Activated naive CD8-positive, alpha-beta T cell (primary cell): ENCODE data around the gene GOLGA6B.
A peak's percentile ranks its signal among the peaks of the same experiment; 100 is the strongest.
"Not testable (repeated sequence)": the region's sequence is repeated elsewhere in the genome, so short reads cannot be mapped to it uniquely, and the experiment has no call there.

ENCODE experiments used
- H3K27ac Mint-ChIP-seq: one replicate; pipeline ENCODE4 v1.8.0; 2021; ENCODE audit warnings: mixed read lengths
- H3K27me3 Mint-ChIP-seq: one replicate; pipeline ENCODE4 v1.8.0; 2021; ENCODE audit warnings: mixed read lengths
- H3K36me3 Mint-ChIP-seq: one replicate; pipeline ENCODE4 v1.8.0; 2021; ENCODE audit warnings: mixed read lengths
- H3K4me1 Mint-ChIP-seq: one replicate; pipeline ENCODE4 v1.8.0; 2021; ENCODE audit warnings: low read depth, mixed read lengths
- H3K4me3 Mint-ChIP-seq: one replicate; pipeline ENCODE4 v1.8.0; 2021; ENCODE audit warnings: mild to moderate bottlenecking, mixed read lengths
- H3K9me3 Mint-ChIP-seq: one replicate; pipeline ENCODE4 v1.8.0; 2021; ENCODE audit warnings: low read depth, mixed read lengths

GOLGA6B gene

GRCh38 chr15:72639759-72640483, 14.6 kb upstream of the GOLGA6B start:
- H3K9me3 Mint-ChIP-seq, H3K36me3 Mint-ChIP-seq, H3K4me1 Mint-ChIP-seq, H3K27me3 Mint-ChIP-seq, H3K27ac Mint-ChIP-seq, H3K4me3 Mint-ChIP-seq: not testable (repeated sequence)

DNA sequence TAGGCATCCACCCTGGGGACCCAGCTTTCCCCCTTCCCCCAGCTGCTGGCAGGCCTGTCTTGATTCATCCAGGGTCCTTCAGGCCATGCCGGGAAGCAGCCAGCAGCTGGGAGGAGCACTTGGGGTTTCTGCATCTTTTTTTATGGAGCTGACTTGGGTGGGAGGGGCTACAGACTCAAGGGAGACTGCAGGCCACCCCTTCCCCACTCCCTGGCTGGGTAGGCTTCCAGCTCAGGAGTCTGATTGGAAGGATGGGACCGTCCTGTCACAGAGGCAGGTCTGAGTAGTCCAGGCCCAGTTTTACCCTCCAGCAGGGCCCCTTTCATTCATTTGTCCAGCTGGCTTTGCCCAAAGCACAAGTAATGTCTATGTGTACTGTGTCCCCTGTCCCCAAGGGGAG, 12.2 kb upstream of the GOLGA6B start:
- H3K36me3 Mint-ChIP-seq, H3K9me3 Mint-ChIP-seq, H3K27ac Mint-ChIP-seq, H3K4me3 Mint-ChIP-seq, H3K27me3 Mint-ChIP-seq, H3K4me1 Mint-ChIP-seq: not testable (repeated sequence)

DNA sequence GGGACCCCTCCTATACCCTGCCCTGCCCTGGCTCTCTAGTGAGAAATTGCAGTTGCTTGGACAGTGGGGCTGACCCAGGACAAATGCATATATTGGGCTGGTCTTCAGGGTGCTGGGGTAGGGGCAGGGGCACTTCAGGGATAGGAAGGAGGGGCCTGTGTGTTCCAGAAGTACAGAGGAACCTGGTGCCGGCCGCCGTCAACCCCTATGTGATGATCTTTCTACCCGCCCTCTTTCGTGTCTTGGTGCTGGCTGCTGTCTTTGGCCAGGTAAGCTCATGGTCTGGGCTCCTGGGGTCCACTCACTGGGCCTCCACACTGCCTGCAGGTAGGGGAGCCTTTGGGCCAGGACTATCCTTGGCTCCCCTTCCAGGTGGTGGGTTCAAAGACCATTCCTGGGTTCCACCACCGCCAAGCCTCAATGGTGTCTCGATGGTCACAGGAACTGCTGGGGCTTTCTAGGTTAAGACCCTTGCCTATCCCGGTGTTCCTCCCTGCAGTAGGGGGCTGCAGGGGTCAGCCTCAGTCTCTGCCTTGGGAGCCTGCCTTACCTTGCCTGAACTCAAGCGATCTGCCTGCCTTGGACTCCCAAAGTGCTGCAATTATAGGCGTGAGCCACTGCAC, 5.8 kb upstream of the GOLGA6B start:
- not testable (repeated sequence) for H3K9me3 Mint-ChIP-seq, H3K27ac Mint-ChIP-seq

GRCh38 chr15:72656014-72656413, 1.5 kb downstream of the GOLGA6B start:
- H3K27ac Mint-ChIP-seq, H3K36me3 Mint-ChIP-seq, H3K9me3 Mint-ChIP-seq, H3K4me1 Mint-ChIP-seq, H3K27me3 Mint-ChIP-seq, H3K4me3 Mint-ChIP-seq: not testable (repeated sequence)

More for the DNA sequence above, 5.8 kb upstream of the GOLGA6B start:
- H3K27me3 Mint-ChIP-seq, H3K4me3 Mint-ChIP-seq, H3K36me3 Mint-ChIP-seq, H3K4me1 Mint-ChIP-seq: not testable (repeated sequence)

DNA sequence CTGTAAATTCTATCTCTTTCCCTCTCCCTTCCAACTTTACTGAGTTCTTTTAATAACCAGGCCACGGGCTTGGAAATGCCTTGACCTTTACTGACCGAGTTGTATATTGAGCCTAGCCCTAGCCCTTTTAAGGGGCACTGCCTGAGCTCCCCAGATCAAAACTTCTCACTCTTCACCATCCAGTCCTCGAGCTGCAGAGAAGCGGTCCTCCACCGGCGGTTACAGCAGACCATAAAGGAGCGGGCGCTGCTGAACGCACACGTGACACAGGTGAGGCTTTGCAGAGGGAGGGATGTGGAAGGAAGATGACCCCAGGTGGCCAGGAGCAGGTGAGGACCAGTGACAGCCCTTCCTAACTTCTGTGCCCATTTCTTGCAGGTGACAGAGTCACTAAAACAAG, 6.6 kb downstream of the GOLGA6B start:
- H3K4me1 Mint-ChIP-seq, H3K36me3 Mint-ChIP-seq, H3K4me3 Mint-ChIP-seq, H3K27ac Mint-ChIP-seq, H3K9me3 Mint-ChIP-seq, H3K27me3 Mint-ChIP-seq: not testable (repeated sequence)

DNA sequence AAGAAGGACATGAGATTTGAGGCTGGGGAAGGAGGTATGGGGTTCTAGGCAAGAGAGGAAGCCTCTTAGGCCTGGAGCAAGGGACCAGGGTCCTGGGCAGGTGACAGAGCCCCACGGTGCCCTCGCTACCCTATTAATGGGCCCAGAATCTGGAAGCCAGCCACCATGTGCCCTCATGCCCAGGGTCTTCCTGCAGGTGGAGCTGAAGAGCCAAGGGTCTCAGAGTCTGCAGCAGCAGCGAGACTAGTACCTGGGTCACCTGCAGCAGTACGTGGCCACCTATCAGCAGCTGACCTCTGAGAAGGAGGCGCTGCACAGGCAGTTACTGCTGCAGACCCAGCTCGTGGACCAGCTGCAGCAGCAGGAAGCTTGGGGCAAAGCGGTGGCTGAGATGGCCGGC, 9.4 kb downstream of the GOLGA6B start:
- not testable (repeated sequence) for H3K27ac Mint-ChIP-seq, H3K36me3 Mint-ChIP-seq, H3K9me3 Mint-ChIP-seq, H3K27me3 Mint-ChIP-seq, H3K4me3 Mint-ChIP-seq, H3K4me1 Mint-ChIP-seq

DNA sequence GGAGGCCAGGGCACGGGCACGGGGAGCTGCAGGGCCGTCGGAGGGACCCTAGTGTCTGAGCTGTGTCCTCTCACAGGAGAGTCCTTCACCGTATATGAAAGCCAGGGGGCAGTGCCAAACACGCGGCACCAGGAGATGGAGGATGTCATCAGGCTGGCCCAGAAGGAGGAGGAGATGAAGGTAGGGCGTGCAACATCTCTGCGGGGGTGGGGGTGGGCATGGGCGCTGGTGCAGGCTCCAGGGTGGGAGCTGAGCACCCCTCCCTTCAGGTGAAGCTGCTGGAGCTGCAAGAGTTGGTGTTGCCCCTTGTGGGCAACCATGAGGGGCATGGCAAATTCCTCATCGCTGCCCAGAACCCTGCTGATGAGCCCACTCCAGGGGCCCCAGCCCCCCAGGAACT, 11.2 kb downstream of the GOLGA6B start:
- not testable (repeated sequence) for H3K9me3 Mint-ChIP-seq, H3K27me3 Mint-ChIP-seq, H3K36me3 Mint-ChIP-seq, H3K4me1 Mint-ChIP-seq, H3K4me3 Mint-ChIP-seq, H3K27ac Mint-ChIP-seq

DNA sequence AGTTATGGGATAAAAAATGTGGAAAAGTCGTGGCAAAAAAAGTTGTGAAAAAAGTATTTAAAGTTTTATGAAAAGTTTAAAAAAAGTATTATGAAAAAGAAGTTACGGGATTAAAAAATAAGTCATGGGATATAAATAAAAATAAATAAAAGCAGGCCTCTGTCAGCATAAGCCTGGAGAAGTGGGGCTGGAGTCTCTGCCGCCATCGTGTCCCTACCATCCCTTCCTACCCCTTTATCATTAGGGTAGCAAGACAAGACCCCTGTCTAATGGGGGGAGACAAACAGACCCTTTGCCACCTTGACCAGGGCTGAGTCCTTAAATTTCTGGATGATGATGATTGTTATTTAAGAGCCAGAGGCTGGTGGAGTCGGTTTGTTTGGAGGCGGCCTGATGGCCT, 15.3 kb downstream of the GOLGA6B start:
- not testable (repeated sequence) for H3K27me3 Mint-ChIP-seq, H3K4me3 Mint-ChIP-seq, H3K36me3 Mint-ChIP-seq

GRCh38 chr15:72670656-72671352, 16.3 kb downstream of the GOLGA6B start:
- H3K27ac Mint-ChIP-seq, H3K9me3 Mint-ChIP-seq, H3K36me3 Mint-ChIP-seq, H3K4me1 Mint-ChIP-seq, H3K27me3 Mint-ChIP-seq: not testable (repeated sequence)
- H3K4me3 Mint-ChIP-seq = peak overlapping the region; percentile 80

More for the DNA sequence above, 15.3 kb downstream of the GOLGA6B start:
- H3K4me1 Mint-ChIP-seq, H3K9me3 Mint-ChIP-seq, H3K27ac Mint-ChIP-seq: not testable (repeated sequence)

DNA sequence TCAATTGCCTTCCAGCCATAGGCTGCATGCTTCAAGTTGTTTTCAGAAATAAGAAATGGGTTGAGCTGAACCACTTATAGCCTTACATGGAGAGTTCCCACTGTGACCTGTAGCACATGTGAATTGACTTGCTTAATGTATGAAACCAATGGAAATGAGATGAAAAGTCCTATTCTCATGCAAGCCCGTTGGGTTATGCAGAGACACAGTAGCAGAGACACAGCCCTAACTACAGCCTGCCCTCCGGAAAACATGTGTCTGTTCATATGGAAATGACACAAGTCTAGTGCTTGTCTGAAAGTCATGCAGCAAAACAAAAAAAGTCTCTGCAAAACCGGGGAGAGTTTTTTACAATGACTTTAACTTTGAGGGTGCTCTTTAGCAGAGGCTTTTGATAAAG, 17.0 kb downstream of the GOLGA6B start:
- Mint-ChIP-seq H3K36me3 (no peaks in the 10 kb centered on the region), H3K27ac (no peak overlapping the region), H3K4me1 (peaks cover 3% of the 10 kb centered on the region), H3K9me3 (no peaks in the 10 kb centered on the region), H3K4me3 (no peak overlapping the region), H3K27me3 (peaks cover 5% of the 10 kb centered on the region)

DNA sequence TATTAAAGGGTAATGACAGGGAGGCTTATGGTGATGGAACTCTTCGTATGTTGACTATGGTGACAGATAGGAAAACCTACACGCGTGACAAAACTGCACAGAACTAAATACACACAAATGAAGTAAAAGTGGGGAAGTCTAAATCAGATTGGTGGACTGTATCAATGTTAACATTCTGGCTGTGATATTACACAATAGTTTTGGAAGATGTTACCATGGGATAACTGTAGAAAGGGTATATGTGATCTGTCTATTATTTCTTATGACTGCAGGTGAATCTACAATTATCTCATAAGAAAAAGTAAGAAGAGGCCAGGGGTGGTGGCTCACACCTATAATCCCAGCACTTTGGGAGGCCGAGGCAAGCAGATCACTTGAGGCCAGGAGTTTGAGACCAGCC, 22.3 kb downstream of the GOLGA6B start:
- Mint-ChIP-seq H3K4me3 (no peak overlapping the region), H3K36me3 (no peaks in the 10 kb centered on the region)

GRCh38 chr15:72680931-72681330, 26.4 kb downstream of the GOLGA6B start:
- no peak overlapping the region for H3K27ac Mint-ChIP-seq
- no peaks in the 10 kb centered on the region for H3K9me3 Mint-ChIP-seq
- H3K4me1 Mint-ChIP-seq = peaks cover 8% of the 10 kb centered on the region
- no peaks in the 10 kb centered on the region for H3K36me3 Mint-ChIP-seq
- peaks cover 9% of the 10 kb centered on the region for H3K27me3 Mint-ChIP-seq
- no peak overlapping the region for H3K4me3 Mint-ChIP-seq

More for the DNA sequence above, 22.3 kb downstream of the GOLGA6B start:
- no peak overlapping the region for H3K27ac Mint-ChIP-seq
- H3K4me1 Mint-ChIP-seq = no peaks in the 10 kb centered on the region
- H3K27me3 Mint-ChIP-seq = peaks cover 9% of the 10 kb centered on the region
- H3K9me3 Mint-ChIP-seq = no peaks in the 10 kb centered on the region

DNA sequence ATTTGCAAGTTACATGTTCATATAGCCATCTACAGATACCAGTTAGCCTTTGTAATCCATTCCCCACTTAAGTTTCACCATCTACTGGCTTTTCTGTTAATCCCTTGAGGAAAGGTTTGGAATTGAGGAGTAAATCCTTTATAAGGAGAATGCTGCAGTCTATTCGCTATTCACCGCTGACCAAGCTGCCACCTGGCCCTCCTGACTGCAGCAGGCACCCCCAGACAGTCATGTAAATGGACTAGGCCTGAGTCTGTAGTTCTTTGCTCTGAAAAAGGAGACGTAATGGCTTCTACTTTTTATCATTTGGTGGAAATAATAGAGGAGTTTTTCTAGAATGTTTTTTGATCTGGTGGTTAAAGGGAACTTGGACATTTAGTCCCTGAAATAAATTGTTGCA, 28.3 kb downstream of the GOLGA6B start:
- no peaks in the 10 kb centered on the region for H3K36me3 Mint-ChIP-seq
- no peak overlapping the region for H3K27ac Mint-ChIP-seq
- no peaks in the 10 kb centered on the region for H3K9me3 Mint-ChIP-seq
- H3K27me3 Mint-ChIP-seq = peaks cover 5% of the 10 kb centered on the region
- H3K4me3 Mint-ChIP-seq = no peak overlapping the region
- H3K4me1 Mint-ChIP-seq = peaks cover 17% of the 10 kb centered on the region

GRCh38 chr15:72685301-72685924, 30.9 kb downstream of the GOLGA6B start:
- peak overlapping the region; percentile 95 for H3K4me3 Mint-ChIP-seq
- no peaks in the 10 kb centered on the region for H3K9me3 Mint-ChIP-seq
- H3K4me1 Mint-ChIP-seq = peaks cover 19% of the 10 kb centered on the region
- H3K27ac Mint-ChIP-seq = peak overlapping the region; percentile 93
- no peaks in the 10 kb centered on the region for H3K36me3 Mint-ChIP-seq
- no peaks in the 10 kb centered on the region for H3K27me3 Mint-ChIP-seq
